Tibial nerve (tissue), 4 donors: ENCODE results near the gene VTCN1.

Experiments
- EP300 ChIP-seq, 2 donors: sonication (generic); formaldehyde crosslinking; IDR thresholded peaks; one replicate each; pipeline ENCODE4 v1.6.1; 2017; ENCODE audit warnings: antibody characterized with exemption in 2 of 2, mild to moderate bottlenecking in 1 of 2
- TF ChIP-seq, protein P1 (sequence below), 5 experiments: fragments of 200-600 bp in 3 of 5; fragments of 450-650 bp in 2 of 5; sonication (generic) in 3 of 5; IDR thresholded peaks; one replicate each; pipeline ENCODE4 v1.5.1; 2016 to 2019; ENCODE audit warnings: antibody characterized with exemption in 5 of 5, mild to moderate bottlenecking in 3 of 5, moderate library complexity in 2 of 5

DNA sequence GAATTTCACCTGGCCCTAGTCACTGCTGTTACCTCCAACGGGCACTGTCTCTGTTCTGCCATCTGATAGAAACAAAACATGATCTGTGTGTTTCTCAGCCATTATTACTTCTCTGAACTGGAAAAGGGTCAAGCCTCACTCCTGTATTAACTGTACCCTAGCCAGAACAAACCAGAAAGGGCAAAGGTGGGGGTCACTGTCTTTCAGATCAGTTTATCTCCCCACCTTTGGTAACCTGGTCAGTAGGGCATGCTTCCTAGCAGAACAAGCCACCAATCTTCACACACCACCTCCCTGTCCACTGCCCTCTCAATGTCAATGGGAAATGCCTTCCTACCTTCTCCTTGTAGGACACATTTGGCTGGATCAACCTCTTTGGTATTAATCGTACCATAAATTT is 93.0 kb downstream of the VTCN1 start:
- TF ChIP-seq, protein P1, sequence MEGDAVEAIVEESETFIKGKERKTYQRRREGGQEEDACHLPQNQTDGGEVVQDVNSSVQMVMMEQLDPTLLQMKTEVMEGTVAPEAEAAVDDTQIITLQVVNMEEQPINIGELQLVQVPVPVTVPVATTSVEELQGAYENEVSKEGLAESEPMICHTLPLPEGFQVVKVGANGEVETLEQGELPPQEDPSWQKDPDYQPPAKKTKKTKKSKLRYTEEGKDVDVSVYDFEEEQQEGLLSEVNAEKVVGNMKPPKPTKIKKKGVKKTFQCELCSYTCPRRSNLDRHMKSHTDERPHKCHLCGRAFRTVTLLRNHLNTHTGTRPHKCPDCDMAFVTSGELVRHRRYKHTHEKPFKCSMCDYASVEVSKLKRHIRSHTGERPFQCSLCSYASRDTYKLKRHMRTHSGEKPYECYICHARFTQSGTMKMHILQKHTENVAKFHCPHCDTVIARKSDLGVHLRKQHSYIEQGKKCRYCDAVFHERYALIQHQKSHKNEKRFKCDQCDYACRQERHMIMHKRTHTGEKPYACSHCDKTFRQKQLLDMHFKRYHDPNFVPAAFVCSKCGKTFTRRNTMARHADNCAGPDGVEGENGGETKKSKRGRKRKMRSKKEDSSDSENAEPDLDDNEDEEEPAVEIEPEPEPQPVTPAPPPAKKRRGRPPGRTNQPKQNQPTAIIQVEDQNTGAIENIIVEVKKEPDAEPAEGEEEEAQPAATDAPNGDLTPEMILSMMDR (IDR thresholded peaks at IDR 0.05), result no peak
- no peak for TF ChIP-seq EP300 (IDR thresholded peaks at IDR 0.05)
